Left hindlimb (tissue), 1 donor: ENCODE measurements around the gene IFNB1.
A peak's percentile ranks its signal among the peaks of the same experiment; 100 is the strongest.

Experiments used
- DNase-seq: peaks from one replicate; pipeline ENCODE4 v3.0.0-alpha.2; 2018

The IFNB1 gene

DNA sequence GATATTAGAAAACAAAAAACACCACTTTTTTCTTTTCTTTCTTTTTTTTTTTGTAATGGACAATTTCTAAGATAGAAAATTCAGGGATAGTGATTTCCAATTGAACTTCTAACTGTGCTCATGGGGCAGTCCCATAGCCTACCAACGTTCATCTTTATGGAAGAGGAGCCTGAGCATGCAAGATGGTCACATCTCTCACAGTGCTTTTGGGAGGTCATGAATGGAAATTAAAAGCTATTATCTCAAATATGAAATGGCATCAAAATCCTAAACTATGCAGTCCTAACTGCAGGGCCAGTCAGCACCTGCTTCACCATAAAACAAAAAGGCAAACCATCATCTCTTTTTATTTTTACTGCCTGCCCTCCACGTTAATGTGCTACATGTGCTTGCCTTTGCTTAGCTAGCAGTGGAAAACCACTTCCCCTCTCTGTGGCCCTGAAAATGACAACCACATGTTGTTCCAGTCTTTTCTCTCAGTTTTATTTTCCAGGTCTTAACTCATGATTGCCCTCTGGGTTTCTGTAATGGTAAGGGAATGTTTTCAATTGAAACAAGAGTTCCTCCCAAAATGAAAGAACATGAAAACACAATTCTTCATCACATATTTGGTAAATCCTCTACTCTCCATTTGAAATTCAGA lies 16.7 kb downstream of the IFNB1 start:
- DNase-seq: peak; percentile 49

DNA sequence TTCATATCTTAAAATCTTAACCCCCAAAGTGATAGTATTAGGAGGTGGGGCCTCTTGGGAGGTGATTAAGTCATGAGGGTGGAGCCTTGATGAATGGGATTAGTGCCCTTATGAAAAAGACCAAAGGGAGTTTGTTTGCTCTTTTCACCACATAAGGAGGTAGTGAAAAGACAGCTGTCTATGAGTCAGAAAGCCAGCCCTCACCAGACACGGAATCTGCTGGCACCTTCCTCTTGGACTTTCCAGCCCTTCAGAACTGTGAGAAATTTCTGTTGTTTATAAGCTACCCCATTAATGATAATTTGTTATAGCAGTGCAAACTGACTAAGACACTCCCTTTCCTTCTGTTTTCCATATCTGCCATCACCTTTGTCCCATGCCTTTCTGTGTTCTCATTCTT lies 20.8 kb downstream of the IFNB1 start:
- DNase-seq: no peak

GRCh38 chr9:21053851-21054250 lies 23.9 kb downstream of the IFNB1 start:
- no peak for DNase-seq

DNA sequence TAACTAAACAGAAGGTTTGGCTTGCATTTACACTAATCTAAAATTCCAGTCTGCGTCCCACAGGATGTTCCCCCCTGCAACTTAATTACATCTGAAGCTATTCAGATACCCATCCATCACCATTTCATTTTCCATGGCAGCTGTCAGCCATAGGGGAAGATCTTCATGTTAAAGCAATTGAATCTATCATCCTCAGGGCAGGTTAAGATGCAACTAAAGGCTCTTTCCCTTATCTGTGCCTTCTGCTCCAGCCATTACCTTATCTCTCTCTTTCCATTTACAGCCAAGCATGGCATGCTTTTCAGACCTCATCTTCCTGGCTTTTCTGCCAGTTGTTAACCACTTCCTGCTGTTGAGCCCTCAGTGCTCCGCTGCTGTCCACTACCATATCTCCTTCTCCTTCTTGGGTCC lies 30.5 kb downstream of the IFNB1 start:
- no peak for DNase-seq

DNA sequence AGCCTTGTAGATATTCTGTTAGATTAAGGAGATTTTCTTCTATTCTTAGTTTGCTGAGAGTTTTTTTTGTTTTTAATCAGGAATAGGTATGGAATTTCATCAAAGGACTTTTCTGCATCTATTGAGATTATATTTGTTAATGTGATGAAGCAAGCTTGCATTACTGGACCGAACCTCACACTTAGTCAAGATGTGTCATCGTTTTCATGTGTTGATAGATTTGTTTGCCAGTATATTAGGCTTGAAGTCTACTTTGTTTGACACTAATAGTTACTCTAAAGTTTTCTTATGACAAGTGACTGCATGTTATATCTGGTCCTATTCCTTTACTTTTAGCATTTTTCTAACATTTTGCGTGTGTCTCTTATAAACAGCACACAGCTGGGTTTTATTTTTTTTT lies 33.9 kb downstream of the IFNB1 start:
- DNase-seq: no peak

DNA sequence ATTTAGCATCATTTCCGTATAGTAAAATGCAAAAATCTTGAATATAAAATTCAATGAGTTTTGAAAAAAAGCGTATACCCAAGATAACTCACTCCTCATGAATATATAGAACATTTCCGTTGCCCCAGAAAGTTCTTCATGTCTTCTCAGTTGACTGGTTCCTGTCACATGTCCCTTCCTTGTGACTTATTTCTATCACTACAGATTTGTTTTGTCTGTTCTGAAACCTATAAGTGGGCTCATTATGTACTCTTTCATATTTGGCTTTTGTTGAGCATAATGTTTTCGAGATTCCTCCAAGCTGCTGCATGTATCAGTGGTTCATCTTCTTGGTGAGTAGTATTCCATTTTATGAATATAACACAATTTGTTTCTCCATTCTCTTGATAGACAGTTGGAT lies 35.3 kb downstream of the IFNB1 start:
- no peak for DNase-seq

- DNase-seq: no peak
Observed at GRCh38 chr9:21039302-21039701, 38.4 kb downstream of the IFNB1 start.

- DNase-seq: no peak
Observed at GRCh38 chr9:21037278-21037677, 40.5 kb downstream of the IFNB1 start.

GRCh38 chr9:21031808-21032183 lies 45.9 kb downstream of the IFNB1 start:
- no peak for DNase-seq

DNA sequence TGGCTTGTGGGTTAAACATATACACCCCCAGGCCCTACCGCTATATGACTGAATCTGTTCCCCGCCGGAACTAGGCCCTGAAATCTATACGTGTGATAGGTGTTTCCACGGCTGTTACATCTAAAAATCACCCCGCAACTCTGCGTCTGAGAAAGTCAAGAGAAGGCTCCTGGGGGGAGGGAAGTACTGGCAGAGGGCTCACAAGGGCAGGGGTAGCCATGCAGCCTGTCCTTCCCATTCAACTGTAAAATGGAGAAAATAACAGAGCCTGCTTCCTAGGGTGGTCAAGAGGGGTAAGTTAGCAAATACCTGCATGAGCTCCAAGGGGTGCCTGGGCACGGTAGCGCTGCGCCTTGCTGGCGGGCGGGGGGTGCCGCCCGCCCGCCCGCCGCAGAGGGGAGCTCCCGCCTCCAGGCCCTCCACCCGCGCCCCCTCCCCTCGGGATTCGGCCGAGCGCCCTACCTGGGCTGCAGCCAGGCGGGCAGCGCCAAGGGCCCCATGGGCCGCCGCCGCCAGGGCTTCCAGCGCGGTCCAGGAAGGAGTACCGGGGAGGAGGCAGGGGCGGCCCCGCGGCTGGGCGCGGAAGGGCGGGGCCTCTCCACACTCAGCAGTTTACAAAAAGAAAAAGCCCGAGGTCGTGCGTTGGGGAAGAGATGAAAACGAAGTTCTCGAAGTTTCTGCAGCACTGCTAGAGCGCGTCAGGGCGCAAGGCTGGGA lies 46.5 kb downstream of the IFNB1 start, which contains the start of gene HACD4:
HACD4 (minus strand) TSS at position 550 of the 717 bp plus-strand sequence; CDS start at position 500, 50 bp downstream.
- DNase-seq: peak; percentile 65

DNA sequence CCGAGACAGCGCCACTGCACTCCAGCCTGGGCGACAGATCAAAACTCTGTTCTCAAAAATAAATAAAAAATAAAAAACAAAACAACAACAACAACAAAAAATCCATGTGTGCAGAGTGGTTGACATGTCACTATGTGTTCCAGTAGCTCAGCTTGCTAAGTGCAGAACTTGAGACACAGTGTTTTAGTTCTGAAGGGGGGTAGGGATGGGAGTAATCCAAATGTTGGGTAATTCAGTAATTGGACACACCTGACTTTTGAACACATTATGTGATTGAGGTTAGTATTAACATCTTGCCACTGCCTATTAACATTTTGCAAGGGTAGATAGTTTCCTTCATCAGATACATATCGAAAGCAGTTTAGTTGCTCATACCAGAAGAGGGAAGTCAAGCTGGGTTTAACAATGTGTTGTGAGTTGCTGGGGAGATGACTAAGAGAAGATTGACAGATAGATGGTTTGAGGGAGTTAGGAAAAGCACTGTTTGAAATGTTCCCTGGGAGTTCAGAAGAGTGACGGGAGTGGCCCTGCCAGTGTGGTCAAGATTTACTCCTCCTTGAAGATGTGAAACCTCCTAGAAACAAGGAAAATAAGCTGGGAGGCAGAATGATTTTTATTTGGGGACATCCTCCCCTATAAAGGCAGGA lies 47.2 kb downstream of the IFNB1 start:
- DNase-seq: no peak

GRCh38 chr9:21029661-21030060 lies 48.1 kb downstream of the IFNB1 start:
- no peak for DNase-seq

- no peak for DNase-seq
Observed at GRCh38 chr9:21028466-21028865, 49.3 kb downstream of the IFNB1 start.

DNA sequence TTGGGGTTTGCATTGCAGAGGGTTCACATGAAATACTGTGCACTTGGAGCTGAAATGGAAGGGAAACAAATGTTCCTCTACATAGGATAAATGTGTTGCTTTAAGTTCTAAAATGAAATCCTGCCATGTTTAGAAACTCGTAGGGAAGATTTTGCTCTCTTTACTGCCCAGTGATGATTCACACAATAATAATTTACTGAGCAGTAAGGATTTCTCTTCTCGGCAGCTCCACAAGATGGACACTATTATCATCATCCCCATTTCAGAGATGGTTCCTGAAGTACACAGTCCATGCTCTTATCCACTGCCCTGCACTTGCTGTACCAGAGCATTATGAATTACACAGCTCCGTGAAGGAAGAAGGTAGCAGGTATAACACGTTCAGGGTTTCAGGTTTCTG lies 50.4 kb downstream of the IFNB1 start:
- DNase-seq: no peak
